B cell (primary cell): ENCODE data around the gene GFOD2.

Experiments
- EZH2 ChIP-seq: IDR thresholded peaks from 2 replicates; pipeline ENCODE4 v1.6.1; 2012; ENCODE audit warnings: borderline replicate concordance, low read depth, mild to moderate bottlenecking, moderate library complexity, low read length; ENCODE audit not compliant: insufficient read depth, poor library complexity, severe bottlenecking
- TF ChIP-seq, protein P1 (sequence below): fragments of 200-600 bp; IDR thresholded peaks from one replicate; pipeline ENCODE4 v1.8.0; 2022; ENCODE audit warnings: antibody characterized with exemption, mild to moderate bottlenecking

DNA sequence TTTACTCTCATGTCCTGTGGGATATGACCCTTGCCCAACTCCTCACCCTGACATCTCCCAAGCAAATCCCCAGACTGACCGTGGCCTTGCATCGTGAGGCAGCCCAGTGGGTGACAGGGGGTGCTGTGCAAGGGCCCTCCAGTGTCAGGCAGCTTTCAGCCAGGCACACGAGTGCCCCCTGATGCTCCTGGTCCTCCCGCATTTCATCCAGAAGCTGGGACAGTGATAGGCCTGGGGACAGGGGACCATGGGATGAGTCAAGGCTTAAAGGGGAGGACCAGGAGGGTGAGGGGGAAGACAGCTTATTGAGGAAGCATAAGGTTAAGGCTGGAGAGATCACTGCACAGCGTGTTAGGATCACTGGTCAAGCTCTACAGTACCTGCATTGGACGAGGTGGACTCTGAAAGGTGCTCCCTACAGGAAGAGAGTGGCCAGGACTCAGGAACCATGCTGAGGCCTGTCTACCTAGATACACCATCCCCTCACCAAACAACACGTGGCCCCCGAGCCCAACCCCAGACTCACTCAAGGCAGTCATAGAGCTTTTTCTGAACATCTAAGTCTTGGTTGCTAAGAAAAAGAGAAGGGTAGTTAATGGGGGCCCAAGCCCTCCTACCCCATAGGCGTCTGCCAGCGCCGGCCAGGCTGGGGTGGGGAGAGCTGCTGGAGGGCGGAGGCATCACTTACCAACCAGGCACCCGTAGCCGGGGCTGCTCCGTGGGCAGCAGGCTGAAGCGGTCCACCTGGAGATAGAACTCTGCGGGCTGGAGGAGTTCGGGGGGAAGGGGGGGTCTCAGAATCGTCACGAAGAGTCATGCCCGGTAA, 60.1 kb downstream of the GFOD2 start:
- TF ChIP-seq, protein P1, sequence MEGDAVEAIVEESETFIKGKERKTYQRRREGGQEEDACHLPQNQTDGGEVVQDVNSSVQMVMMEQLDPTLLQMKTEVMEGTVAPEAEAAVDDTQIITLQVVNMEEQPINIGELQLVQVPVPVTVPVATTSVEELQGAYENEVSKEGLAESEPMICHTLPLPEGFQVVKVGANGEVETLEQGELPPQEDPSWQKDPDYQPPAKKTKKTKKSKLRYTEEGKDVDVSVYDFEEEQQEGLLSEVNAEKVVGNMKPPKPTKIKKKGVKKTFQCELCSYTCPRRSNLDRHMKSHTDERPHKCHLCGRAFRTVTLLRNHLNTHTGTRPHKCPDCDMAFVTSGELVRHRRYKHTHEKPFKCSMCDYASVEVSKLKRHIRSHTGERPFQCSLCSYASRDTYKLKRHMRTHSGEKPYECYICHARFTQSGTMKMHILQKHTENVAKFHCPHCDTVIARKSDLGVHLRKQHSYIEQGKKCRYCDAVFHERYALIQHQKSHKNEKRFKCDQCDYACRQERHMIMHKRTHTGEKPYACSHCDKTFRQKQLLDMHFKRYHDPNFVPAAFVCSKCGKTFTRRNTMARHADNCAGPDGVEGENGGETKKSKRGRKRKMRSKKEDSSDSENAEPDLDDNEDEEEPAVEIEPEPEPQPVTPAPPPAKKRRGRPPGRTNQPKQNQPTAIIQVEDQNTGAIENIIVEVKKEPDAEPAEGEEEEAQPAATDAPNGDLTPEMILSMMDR, result no peak
- no peak for TF ChIP-seq EZH2
